OCI-LY1 (cell line): ENCODE data around the gene KRTAP10-12.

ENCODE experiments used
- EZH2 ChIP-seq: fragments of 200-600 bp; sonication (generic), shearing (Covaris generic); IDR thresholded peaks from 2 replicates; pipeline ENCODE4 v1.8.0; 2017; ENCODE audit warnings: borderline replicate concordance, mixed run types, mild to moderate bottlenecking, antibody characterized with exemption, low read length, moderate library complexity, mixed read lengths
- TF ChIP-seq, protein P1 (sequence below): fragments of 200-600 bp; sonication (generic), shearing (Covaris generic); IDR thresholded peaks from 2 replicates; pipeline ENCODE4 v1.5.1; 2017; ENCODE audit warnings: mild to moderate bottlenecking, antibody characterized with exemption, low read length, moderate library complexity, mixed read lengths

DNA sequence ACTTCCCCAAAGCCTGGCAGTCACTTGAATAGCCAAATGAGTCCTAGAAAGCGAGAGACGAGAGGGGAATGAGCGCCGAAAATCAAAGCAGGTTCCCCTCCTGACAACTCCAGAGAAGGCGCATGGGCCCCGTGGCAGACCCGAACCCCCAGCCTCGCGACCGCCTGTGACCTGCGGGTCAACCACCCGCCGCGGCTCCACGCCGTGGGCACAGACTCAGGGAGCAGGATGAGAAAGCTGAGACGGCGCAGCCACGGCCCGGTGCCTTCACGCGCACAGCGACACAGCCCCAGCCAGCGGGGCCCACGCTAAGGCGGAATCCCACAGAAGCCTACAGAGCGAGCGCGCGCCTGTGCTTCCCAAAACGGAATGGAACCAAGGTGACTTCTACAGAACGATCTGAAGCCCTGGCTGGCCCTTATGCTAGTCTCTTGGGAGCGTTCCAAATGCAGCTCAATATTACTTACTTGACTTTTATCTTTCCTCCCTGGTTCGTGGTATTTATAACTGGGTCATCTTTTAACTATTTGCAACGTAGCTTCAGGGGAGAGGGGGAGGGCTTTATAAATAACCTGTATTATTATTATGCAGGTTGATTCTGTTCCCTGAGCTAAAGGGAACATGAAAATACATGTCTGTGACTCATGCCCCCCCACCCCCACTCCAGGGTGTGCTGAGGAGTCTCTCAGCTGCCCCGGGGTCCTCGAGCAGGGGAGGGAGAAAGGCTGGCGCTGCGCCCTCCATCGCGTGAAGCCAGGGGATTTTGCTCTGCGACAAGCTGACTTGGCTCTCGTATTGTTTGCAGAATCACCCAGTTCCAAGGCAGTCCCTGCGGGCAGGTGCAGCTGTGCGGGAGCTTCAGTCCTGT lies 12.7 kb downstream of the KRTAP10-12 start:
- TF ChIP-seq, protein P1, sequence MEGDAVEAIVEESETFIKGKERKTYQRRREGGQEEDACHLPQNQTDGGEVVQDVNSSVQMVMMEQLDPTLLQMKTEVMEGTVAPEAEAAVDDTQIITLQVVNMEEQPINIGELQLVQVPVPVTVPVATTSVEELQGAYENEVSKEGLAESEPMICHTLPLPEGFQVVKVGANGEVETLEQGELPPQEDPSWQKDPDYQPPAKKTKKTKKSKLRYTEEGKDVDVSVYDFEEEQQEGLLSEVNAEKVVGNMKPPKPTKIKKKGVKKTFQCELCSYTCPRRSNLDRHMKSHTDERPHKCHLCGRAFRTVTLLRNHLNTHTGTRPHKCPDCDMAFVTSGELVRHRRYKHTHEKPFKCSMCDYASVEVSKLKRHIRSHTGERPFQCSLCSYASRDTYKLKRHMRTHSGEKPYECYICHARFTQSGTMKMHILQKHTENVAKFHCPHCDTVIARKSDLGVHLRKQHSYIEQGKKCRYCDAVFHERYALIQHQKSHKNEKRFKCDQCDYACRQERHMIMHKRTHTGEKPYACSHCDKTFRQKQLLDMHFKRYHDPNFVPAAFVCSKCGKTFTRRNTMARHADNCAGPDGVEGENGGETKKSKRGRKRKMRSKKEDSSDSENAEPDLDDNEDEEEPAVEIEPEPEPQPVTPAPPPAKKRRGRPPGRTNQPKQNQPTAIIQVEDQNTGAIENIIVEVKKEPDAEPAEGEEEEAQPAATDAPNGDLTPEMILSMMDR, result no peak
- TF ChIP-seq EZH2, result no peak
